Left kidney (tissue), 2 donors: ENCODE data around the gene PIAS2. TPM values are rescaled to one million over a fixed set of nuclear protein-coding genes. Genes with fewer than 3 reads are reported as not detected.
"Not testable (repeated sequence)": the region's sequence is repeated elsewhere in the genome, so short reads cannot be mapped to it uniquely, and the experiment has no call there.

Experiments
- DNase-seq: peaks from one replicate; pipeline ENCODE4 v3.0.0-alpha.2; 2013
- polyA plus RNA-seq: library from polyadenylated mRNA; unstranded; fragments of 120-200 nt; gene quantifications from one replicate; pipeline ENCODE4 v1.2.1, GENCODE V29; 2013; ENCODE audit not compliant: insufficient read length

Gene PIAS2
- polyA plus RNA-seq, 1 donor = 33.8 TPM

- no peak for DNase-seq
Measured at GRCh38 chr18:46833899-46834298, 83.4 kb downstream of the PIAS2 start.

- no peak for DNase-seq
Measured at GRCh38 chr18:46832849-46833248, 84.5 kb downstream of the PIAS2 start.

- not testable (repeated sequence) for DNase-seq
Measured at GRCh38 chr18:46832422-46832821, 84.9 kb downstream of the PIAS2 start.

GRCh38 chr18:46831434-46831833 lies 85.9 kb downstream of the PIAS2 start:
- DNase-seq = no peak

GRCh38 chr18:46830633-46831032 lies 86.7 kb downstream of the PIAS2 start:
- no peak for DNase-seq

GRCh38 chr18:46829947-46830346 lies 87.4 kb downstream of the PIAS2 start:
- no peak for DNase-seq

- no peak for DNase-seq
Measured at GRCh38 chr18:46829531-46829930, 87.8 kb downstream of the PIAS2 start.

- no peak for DNase-seq
Measured at GRCh38 chr18:46821856-46822711, 95.2 kb downstream of the PIAS2 start.

- no peak for DNase-seq
Measured at GRCh38 chr18:46820863-46821262, 96.4 kb downstream of the PIAS2 start.

GRCh38 chr18:46815661-46816060 lies 101.6 kb downstream of the PIAS2 start:
- no peak for DNase-seq

GRCh38 chr18:46814399-46814798 lies 102.9 kb downstream of the PIAS2 start:
- peak; percentile 18 for DNase-seq

GRCh38 chr18:46812311-46812710 lies 105.0 kb downstream of the PIAS2 start:
- DNase-seq = no peak

GRCh38 chr18:46810481-46811000 lies 106.8 kb downstream of the PIAS2 start:
- no peak for DNase-seq

GRCh38 chr18:46809145-46809544 lies 108.2 kb downstream of the PIAS2 start:
- DNase-seq = no peak

- DNase-seq = not testable (repeated sequence)
Measured at GRCh38 chr18:46795945-46796344, 121.4 kb downstream of the PIAS2 start.

GRCh38 chr18:46794607-46795006 lies 122.7 kb downstream of the PIAS2 start:
- DNase-seq = no peak

- DNase-seq = no peak
Measured at GRCh38 chr18:46793565-46793964, 123.7 kb downstream of the PIAS2 start.

GRCh38 chr18:46789088-46789487 lies 128.2 kb downstream of the PIAS2 start:
- DNase-seq = no peak

GRCh38 chr18:46787674-46788073 lies 129.6 kb downstream of the PIAS2 start:
- DNase-seq = no peak

- DNase-seq = no peak
Measured at GRCh38 chr18:46772357-46772756, 144.9 kb downstream of the PIAS2 start.

- DNase-seq = no peak
Measured at GRCh38 chr18:46771141-46771540, 146.2 kb downstream of the PIAS2 start.

GRCh38 chr18:46770708-46771107 lies 146.6 kb downstream of the PIAS2 start:
- DNase-seq = no peak

GRCh38 chr18:46768166-46768921 lies 149.0 kb downstream of the PIAS2 start:
- DNase-seq = no peak
